OCI-LY1 (cell line): Measurements from ENCODE around the gene FARS2.

ENCODE experiments used
- EZH2 ChIP-seq: fragments of 200-600 bp; sonication (generic), shearing (Covaris generic); IDR thresholded peaks from 2 replicates; pipeline ENCODE4 v1.8.0; 2017; ENCODE audit warnings: borderline replicate concordance, mixed run types, mild to moderate bottlenecking, antibody characterized with exemption, low read length, moderate library complexity, mixed read lengths
- TF ChIP-seq, protein P1 (sequence below): fragments of 200-600 bp; sonication (generic), shearing (Covaris generic); IDR thresholded peaks from 2 replicates; pipeline ENCODE4 v1.5.1; 2017; ENCODE audit warnings: mild to moderate bottlenecking, antibody characterized with exemption, low read length, moderate library complexity, mixed read lengths

- no peak for TF ChIP-seq EZH2
- TF ChIP-seq, protein P1, sequence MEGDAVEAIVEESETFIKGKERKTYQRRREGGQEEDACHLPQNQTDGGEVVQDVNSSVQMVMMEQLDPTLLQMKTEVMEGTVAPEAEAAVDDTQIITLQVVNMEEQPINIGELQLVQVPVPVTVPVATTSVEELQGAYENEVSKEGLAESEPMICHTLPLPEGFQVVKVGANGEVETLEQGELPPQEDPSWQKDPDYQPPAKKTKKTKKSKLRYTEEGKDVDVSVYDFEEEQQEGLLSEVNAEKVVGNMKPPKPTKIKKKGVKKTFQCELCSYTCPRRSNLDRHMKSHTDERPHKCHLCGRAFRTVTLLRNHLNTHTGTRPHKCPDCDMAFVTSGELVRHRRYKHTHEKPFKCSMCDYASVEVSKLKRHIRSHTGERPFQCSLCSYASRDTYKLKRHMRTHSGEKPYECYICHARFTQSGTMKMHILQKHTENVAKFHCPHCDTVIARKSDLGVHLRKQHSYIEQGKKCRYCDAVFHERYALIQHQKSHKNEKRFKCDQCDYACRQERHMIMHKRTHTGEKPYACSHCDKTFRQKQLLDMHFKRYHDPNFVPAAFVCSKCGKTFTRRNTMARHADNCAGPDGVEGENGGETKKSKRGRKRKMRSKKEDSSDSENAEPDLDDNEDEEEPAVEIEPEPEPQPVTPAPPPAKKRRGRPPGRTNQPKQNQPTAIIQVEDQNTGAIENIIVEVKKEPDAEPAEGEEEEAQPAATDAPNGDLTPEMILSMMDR: no peak
Observed at GRCh38 chr6:5351552-5352210, 90.4 kb downstream of the FARS2 start.
